ENCODE data around the gene ADAMTSL1. TPM values are rescaled to one million over a fixed set of nuclear protein-coding genes. Genes with fewer than 3 reads are reported as not detected.

ADAMTSL1 gene
- total and polyA plus RNA-seq, 2 experiments from 2014 or later = 2.3 to 5.0 TPM

- TF ChIP-seq JUNB (IDR thresholded peaks at IDR 0.05; ENCODE audit: unreplicated experiment) (no peak), REST (IDR thresholded peaks at IDR 0.05; ENCODE audit: unreplicated experiment) (no peak)
Measured at GRCh38 chr9:18429070-18429469, 44.9 kb upstream of the ADAMTSL1 start (continued).

GRCh38 chr9:18433620-18434019 is 40.3 kb upstream of the ADAMTSL1 start:
- Mint-ChIP-seq H3K27ac (no peak overlapping the region), H3K4me1 (peaks cover 12% of the 10 kb centered on the region), H3K27me3 (ENCODE audit: insufficient read depth, low read depth, poor library complexity) (no peaks in the 10 kb centered on the region), H3K36me3 (ENCODE audit: low read depth) (no peaks in the 10 kb centered on the region), H3K4me3 (no peak overlapping the region), H3K9me3 (no peaks in the 10 kb centered on the region)
- DNase-seq (ENCODE audit: low spot score) (no peak), ATAC-seq (no peak)
- H3K27ac ChIP-seq (ENCODE audit: low read depth) = no peak overlapping the region
- H4K20me1 ChIP-seq (replicated peaks; ENCODE audit: insufficient read depth) = no peaks in the 10 kb centered on the region
- H3K27me3 ChIP-seq (ENCODE audit: insufficient read depth) = no peaks in the 10 kb centered on the region
- H3K79me2 ChIP-seq (replicated peaks; ENCODE audit: insufficient read depth) = no peaks in the 10 kb centered on the region
- no peaks in the 10 kb centered on the region for H3K9me2 ChIP-seq (ENCODE audit: insufficient read depth)
- H3K4me1 ChIP-seq (ENCODE audit: insufficient read depth) = peaks cover 9% of the 10 kb centered on the region
- no peak for TF ChIP-seq NANOG (IDR thresholded peaks at IDR 0.05; ENCODE audit: borderline replicate concordance)
- TF ChIP-seq ZNF462 (CRISPR knock-in tag; IDR thresholded peaks at IDR 0.05) = no peak
- TF ChIP-seq ZNF114 (CRISPR knock-in tag; IDR thresholded peaks at IDR 0.05) = no peak
- no peak for TF ChIP-seq ZNF331 (CRISPR knock-in tag; IDR thresholded peaks at IDR 0.05; ENCODE audit: low read depth)
- no peak for TF ChIP-seq JUNB (IDR thresholded peaks at IDR 0.05; ENCODE audit: unreplicated experiment)
- TF ChIP-seq CTCF (conservative IDR thresholded peaks at IDR 0.05; ENCODE audit: low read depth in 2 of 2) = no peak
- TF ChIP-seq STAT1 (IDR thresholded peaks at IDR 0.05; ENCODE audit: unreplicated experiment) = no peak
- H3F3A ChIP-seq (replicated peaks; ENCODE audit: low read depth) = no peaks in the 10 kb centered on the region
- no peak overlapping the region for H2AFZ ChIP-seq
- no peak overlapping the region for H3K4me2 ChIP-seq
- no peak overlapping the region for H3K4me3 ChIP-seq
- H3K36me3 ChIP-seq (ENCODE audit: insufficient read depth) = no peaks in the 10 kb centered on the region
